OCI-LY7 (cell line): ENCODE results near the gene ANKS1B.

Experiments used
- CTCF ChIP-seq: fragments of 200-600 bp; sonication (generic); conservative IDR thresholded peaks from 2 replicates; pipeline ENCODE4 v1.5.1; 2014; ENCODE audit warnings: mild to moderate bottlenecking, antibody characterized with exemption, low read length, moderate library complexity, mixed read lengths
- EZH2phosphoT487 ChIP-seq: fragments of 200-600 bp; sonication (generic); IDR thresholded peaks from 2 replicates; pipeline ENCODE4 v1.6.1; 2018; ENCODE audit warnings: low read depth, borderline replicate concordance, mild to moderate bottlenecking, mixed run types, antibody characterized with exemption, low read length, moderate library complexity, mixed read lengths

GRCh38 chr12:98745578-98746391 is 1239.0 kb downstream of the ANKS1B start:
- TF ChIP-seq CTCF (no peak), EZH2phosphoT487 (no peak)
